Neural progenitor cell (in vitro differentiated cells): Measurements from ENCODE around the gene TBXA2R. TPM values are rescaled to one million over a fixed set of nuclear protein-coding genes. Genes with fewer than 3 reads are reported as not detected.
A peak's percentile ranks its signal among the peaks of the same experiment; 100 is the strongest.

Source experiments
- DNase-seq: peaks from one replicate; pipeline ENCODE4 v3.0.0-alpha.2; 2016; ENCODE audit warnings: low spot score
- H2AFZ ChIP-seq: fragments of 200-600 bp; sonication (generic); replicated peaks from 2 replicates; pipeline ENCODE4 v1.6.1; 2016; ENCODE audit warnings: antibody characterized with exemption
- H3F3A ChIP-seq: fragments of 200-600 bp; sonication (generic); 2 replicates; pipeline ENCODE4 v1.6.1; 2016; ENCODE audit warnings: antibody characterized with exemption, low read depth
- H3K27ac ChIP-seq: fragments of 200-600 bp; sonication (generic); 2 replicates; pipeline ENCODE4 v1.5.1; 2016; ENCODE audit warnings: mild to moderate bottlenecking
- H3K27me3 ChIP-seq: fragments of 200-600 bp; sonication (generic); 2 replicates; pipeline ENCODE4 v1.6.1; 2016; ENCODE audit warnings: mild to moderate bottlenecking, moderate library complexity
- H3K36me3 ChIP-seq: fragments of 200-600 bp; sonication (generic); 2 replicates; pipeline ENCODE4 v1.5.1; 2016
- H3K4me1 ChIP-seq: fragments of 200-600 bp; sonication (generic); 2 replicates; pipeline ENCODE4 v1.6.1; 2016; ENCODE audit warnings: mixed run types
- H3K4me2 ChIP-seq: fragments of 200-600 bp; sonication (generic); 2 replicates; pipeline ENCODE4 v1.6.1; 2016
- H3K4me3 ChIP-seq: fragments of 200-600 bp; sonication (generic); 2 replicates; pipeline ENCODE4 v1.5.1; 2016
- H3K79me2 ChIP-seq: fragments of 200-600 bp; sonication (generic); 2 replicates; pipeline ENCODE4 v1.6.1; 2016; ENCODE audit warnings: low read depth
- H3K9ac ChIP-seq: fragments of 200-600 bp; sonication (generic); 2 replicates; pipeline ENCODE4 v1.6.1; 2016
- H3K9me3 ChIP-seq: fragments of 200-600 bp; sonication (generic); 2 replicates; pipeline ENCODE4 v1.5.1; 2016; ENCODE audit warnings: low read depth
- H4K20me1 ChIP-seq: fragments of 200-600 bp; sonication (generic); 2 replicates; pipeline ENCODE4 v1.6.1; 2016; ENCODE audit warnings: low read depth
- H3K27ac Mint-ChIP-seq: 3 replicates; pipeline ENCODE4 v1.8.0; 2021; ENCODE audit warnings: mixed read lengths
- H3K27me3 Mint-ChIP-seq: 2 replicates; pipeline ENCODE4 v1.8.0; 2022; ENCODE audit warnings: low read depth, mild to moderate bottlenecking, inconsistent platforms, moderate library complexity, mixed read lengths; ENCODE audit not compliant: insufficient read depth
- H3K36me3 Mint-ChIP-seq: 3 replicates; pipeline ENCODE4 v1.8.0; 2021; ENCODE audit warnings: mixed read lengths
- H3K4me1 Mint-ChIP-seq: 3 replicates; pipeline ENCODE4 v1.8.0; 2021; ENCODE audit warnings: mixed read lengths
- H3K4me3 Mint-ChIP-seq: 3 replicates; pipeline ENCODE4 v1.8.0; 2021; ENCODE audit warnings: mild to moderate bottlenecking, moderate library complexity, mixed read lengths
- H3K9me3 Mint-ChIP-seq: 3 replicates; pipeline ENCODE4 v1.8.0; 2020; ENCODE audit warnings: mixed read lengths
- EZH2 ChIP-seq: fragments of 200-600 bp; sonication (generic); IDR thresholded peaks from 2 replicates; pipeline ENCODE4 v1.6.1; 2017; ENCODE audit warnings: antibody characterized with exemption, mild to moderate bottlenecking, moderate library complexity
- EZH2phosphoT487 ChIP-seq: fragments of 200-600 bp; sonication (generic); IDR thresholded peaks from 2 replicates; pipeline ENCODE4 v1.6.1; 2017; ENCODE audit warnings: antibody characterized with exemption
- total RNA-seq: library from RNA; depleted of rRNA; stranded (reverse); fragments of >200 nt; gene quantifications from 2 replicates; pipeline ENCODE4 v1.2.3, GENCODE V29; 2015; ENCODE audit warnings: low replicate concordance
- TF ChIP-seq, protein P1 (sequence below): fragments of 200-600 bp; sonication (generic); IDR thresholded peaks from 2 replicates; pipeline ENCODE4 v1.5.1; 2017; ENCODE audit warnings: antibody characterized with exemption, mild to moderate bottlenecking

The TBXA2R gene
- total RNA-seq, 1 donor from 2014 or later: not detected

- H3K79me2 ChIP-seq: no peaks in the 10 kb centered on the region
- no peaks in the 10 kb centered on the region for H4K20me1 ChIP-seq
- H3K4me1 ChIP-seq: no peaks in the 10 kb centered on the region
- H3K9ac ChIP-seq: no peak overlapping the region
- TF ChIP-seq EZH2phosphoT487 (no peak), EZH2 (no peak)
- TF ChIP-seq, protein P1, sequence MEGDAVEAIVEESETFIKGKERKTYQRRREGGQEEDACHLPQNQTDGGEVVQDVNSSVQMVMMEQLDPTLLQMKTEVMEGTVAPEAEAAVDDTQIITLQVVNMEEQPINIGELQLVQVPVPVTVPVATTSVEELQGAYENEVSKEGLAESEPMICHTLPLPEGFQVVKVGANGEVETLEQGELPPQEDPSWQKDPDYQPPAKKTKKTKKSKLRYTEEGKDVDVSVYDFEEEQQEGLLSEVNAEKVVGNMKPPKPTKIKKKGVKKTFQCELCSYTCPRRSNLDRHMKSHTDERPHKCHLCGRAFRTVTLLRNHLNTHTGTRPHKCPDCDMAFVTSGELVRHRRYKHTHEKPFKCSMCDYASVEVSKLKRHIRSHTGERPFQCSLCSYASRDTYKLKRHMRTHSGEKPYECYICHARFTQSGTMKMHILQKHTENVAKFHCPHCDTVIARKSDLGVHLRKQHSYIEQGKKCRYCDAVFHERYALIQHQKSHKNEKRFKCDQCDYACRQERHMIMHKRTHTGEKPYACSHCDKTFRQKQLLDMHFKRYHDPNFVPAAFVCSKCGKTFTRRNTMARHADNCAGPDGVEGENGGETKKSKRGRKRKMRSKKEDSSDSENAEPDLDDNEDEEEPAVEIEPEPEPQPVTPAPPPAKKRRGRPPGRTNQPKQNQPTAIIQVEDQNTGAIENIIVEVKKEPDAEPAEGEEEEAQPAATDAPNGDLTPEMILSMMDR: peak; percentile 39
- H3K36me3 ChIP-seq: no peaks in the 10 kb centered on the region
- no peak overlapping the region for H3K27ac Mint-ChIP-seq
- H3K9me3 ChIP-seq: no peaks in the 10 kb centered on the region
- H3K4me2 ChIP-seq: no peak overlapping the region
- no peaks in the 10 kb centered on the region for H3K4me1 Mint-ChIP-seq
- peaks cover 28% of the 10 kb centered on the region for H3K27me3 Mint-ChIP-seq
- no peak overlapping the region for H3K4me3 Mint-ChIP-seq
- H3K27me3 ChIP-seq: peaks cover 53% of the 10 kb centered on the region
- peaks cover 9% of the 10 kb centered on the region for H3K9me3 Mint-ChIP-seq
- peak; percentile 48 for DNase-seq
- no peak overlapping the region for H3K4me3 ChIP-seq
- peaks cover 12% of the 10 kb centered on the region for H3F3A ChIP-seq
- H2AFZ ChIP-seq: no peak overlapping the region
- no peaks in the 10 kb centered on the region for H3K36me3 Mint-ChIP-seq
- H3K27ac ChIP-seq: no peak overlapping the region
Observed at GRCh38 chr19:3593156-3593555, 13.5 kb downstream of the TBXA2R start.

DNA sequence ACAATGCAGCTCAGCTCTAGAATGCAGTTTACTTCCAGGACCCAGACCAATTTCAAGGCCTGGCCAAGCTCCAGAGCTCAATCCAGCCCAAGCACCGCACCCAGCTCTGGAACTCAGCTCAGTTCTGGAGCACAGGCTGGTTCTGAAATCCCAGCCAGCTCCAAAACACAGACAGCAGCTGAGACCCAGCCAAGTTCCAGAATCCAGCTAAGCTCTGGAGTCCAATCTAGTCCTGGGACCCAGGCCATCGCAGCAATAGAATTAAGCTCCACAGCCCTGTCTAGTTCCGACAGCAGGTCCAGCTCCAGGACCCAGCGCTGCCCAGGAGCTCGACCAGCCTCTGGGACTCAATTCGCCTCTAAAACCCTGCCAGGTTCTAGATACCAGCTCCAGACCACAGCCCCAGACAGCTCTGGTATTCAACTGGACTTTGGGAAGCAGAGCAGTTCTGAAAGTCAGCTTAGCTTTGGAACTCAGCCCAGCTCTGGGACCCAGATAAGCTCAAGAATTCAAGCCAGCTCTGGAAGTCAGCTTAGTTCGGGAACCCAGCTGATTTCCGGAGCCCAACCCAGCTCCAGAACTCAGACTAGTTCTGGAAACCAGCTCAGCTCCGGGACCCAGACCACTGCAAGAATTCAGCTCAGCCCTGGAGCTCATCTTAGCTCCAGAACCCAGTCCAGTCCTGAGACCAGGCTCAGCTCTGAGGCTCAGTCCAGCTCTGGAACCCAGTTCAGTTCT lies 14.6 kb downstream of the TBXA2R start:
- no peak overlapping the region for H3K27ac ChIP-seq
- H3K36me3 ChIP-seq: no peaks in the 10 kb centered on the region
- peaks cover 12% of the 10 kb centered on the region for H3F3A ChIP-seq
- H3K4me2 ChIP-seq: no peak overlapping the region
- H3K4me3 ChIP-seq: no peak overlapping the region
- Mint-ChIP-seq H3K36me3 (no peaks in the 10 kb centered on the region), H3K27me3 (peaks cover 29% of the 10 kb centered on the region), H3K9me3 (peaks cover 9% of the 10 kb centered on the region), H3K4me3 (no peak overlapping the region), H3K4me1 (no peaks in the 10 kb centered on the region), H3K27ac (no peak overlapping the region)
- no peaks in the 10 kb centered on the region for H3K4me1 ChIP-seq
- no peaks in the 10 kb centered on the region for H3K79me2 ChIP-seq
- H3K9me3 ChIP-seq: no peaks in the 10 kb centered on the region
- DNase-seq: no peak
- peaks cover 63% of the 10 kb centered on the region for H3K27me3 ChIP-seq
- no peak overlapping the region for H2AFZ ChIP-seq
- no peak overlapping the region for H3K9ac ChIP-seq
- TF ChIP-seq EZH2 (no peak), EZH2phosphoT487 (no peak)
- TF ChIP-seq, protein P1: no peak
- H4K20me1 ChIP-seq: no peaks in the 10 kb centered on the region

DNA sequence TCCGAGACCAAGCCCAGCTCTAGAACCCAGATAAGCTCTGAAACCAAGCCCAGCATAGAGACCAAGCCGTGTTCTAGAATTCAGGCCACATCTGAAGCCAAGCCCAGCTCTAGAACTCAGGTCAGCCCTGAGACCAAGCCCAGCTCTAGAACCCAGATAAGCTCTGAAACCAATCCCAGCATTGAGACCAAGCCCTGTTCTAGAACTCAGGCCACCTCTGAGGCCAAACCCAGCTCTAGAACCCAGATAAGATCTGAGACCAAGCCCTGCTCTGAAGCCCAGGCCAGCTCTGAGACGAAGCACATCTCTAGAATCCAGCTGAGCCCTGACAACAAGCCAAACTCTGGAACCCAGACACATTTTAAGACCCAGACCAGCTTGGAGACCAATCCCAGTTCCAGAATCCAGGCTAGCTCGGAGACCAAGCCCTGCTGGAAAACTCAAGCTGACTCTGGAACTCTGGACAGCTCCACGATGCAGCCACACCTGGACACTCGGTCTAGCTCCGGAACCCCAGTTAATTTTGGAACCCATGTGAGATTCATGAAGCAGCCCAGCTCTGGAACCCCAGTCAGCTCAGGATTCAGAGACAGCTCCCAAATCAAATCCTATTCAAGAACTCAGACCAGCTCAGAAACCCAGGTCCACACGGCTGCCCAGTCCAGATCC lies 15.6 kb downstream of the TBXA2R start:
- H3K36me3 ChIP-seq: no peaks in the 10 kb centered on the region
- no peaks in the 10 kb centered on the region for H3K79me2 ChIP-seq
- H3K9me3 Mint-ChIP-seq: peaks cover 9% of the 10 kb centered on the region
- H3K4me3 ChIP-seq: no peak overlapping the region
- H3F3A ChIP-seq: peaks cover 12% of the 10 kb centered on the region
- peaks cover 72% of the 10 kb centered on the region for H3K27me3 ChIP-seq
- H3K27ac ChIP-seq: no peak overlapping the region
- no peak overlapping the region for H3K4me3 Mint-ChIP-seq
- H4K20me1 ChIP-seq: no peaks in the 10 kb centered on the region
- H2AFZ ChIP-seq: no peak overlapping the region
- no peaks in the 10 kb centered on the region for H3K9me3 ChIP-seq
- no peaks in the 10 kb centered on the region for H3K4me1 Mint-ChIP-seq
- peaks cover 32% of the 10 kb centered on the region for H3K27me3 Mint-ChIP-seq
- no peak overlapping the region for H3K9ac ChIP-seq
- DNase-seq: no peak
- no peaks in the 10 kb centered on the region for H3K4me1 ChIP-seq
- TF ChIP-seq, protein P1: no peak
- no peak for TF ChIP-seq EZH2phosphoT487
- TF ChIP-seq EZH2: no peak
- no peaks in the 10 kb centered on the region for H3K36me3 Mint-ChIP-seq
- H3K27ac Mint-ChIP-seq: no peak overlapping the region
- H3K4me2 ChIP-seq: no peak overlapping the region
